Measurements from ENCODE around the gene SYNJ2.

SYNJ2 gene

GRCh38 chr6:158066136-158066781, 84.6 kb downstream of the SYNJ2 start:
- no peaks in the 10 kb centered on the region for H3K9me3 ChIP-seq (ENCODE audit: low read length)
- H3K27me3 ChIP-seq (ENCODE audit: control insufficient read depth in 1 of 2, insufficient read depth in 2 of 2, low read length in 2 of 2) = no peaks in the 10 kb centered on the region
- peaks cover 44% of the 10 kb centered on the region for H3K36me3 ChIP-seq (ENCODE audit: insufficient read depth, low read length)
- no peak overlapping the region for H3K9ac ChIP-seq (ENCODE audit: low read length)
- H3K4me3 ChIP-seq (ENCODE audit: low read depth in 1 of 2, low read length in 2 of 2) = no peak overlapping the region
- no peak overlapping the region for H3K27ac ChIP-seq (ENCODE audit: low read depth, low read length)
- peaks cover 2% of the 10 kb centered on the region for H3K4me1 ChIP-seq (ENCODE audit: insufficient read depth, low read length)

DNA sequence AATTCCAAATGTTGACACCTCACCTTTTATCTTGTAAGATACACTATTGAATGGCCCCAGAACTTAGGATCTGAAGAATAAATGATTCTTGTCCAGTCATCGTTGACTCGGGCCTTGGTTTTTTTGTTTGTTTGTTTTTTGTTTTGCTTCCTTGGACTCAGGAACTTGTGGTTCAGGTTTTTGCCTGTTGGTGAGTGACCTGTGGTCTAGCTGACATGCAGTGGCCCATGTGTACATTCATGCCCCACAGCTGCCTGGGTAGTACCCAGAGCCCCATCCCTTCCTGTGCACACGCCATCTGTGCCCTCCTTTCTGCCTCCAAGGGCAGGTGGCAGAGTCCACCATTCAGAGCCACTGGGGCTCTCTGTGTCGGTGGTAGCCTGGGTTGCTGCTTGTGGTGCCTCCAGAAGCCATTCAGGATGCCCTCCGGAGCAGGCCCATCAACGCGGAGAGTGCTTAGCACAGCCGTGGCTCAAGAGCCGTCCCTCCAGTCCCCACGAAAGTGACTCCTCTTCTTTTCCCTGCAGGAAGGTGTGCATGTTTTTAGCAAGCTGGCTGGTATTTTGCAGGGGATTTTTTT, 85.9 kb downstream of the SYNJ2 start:
- no peak overlapping the region for H3K9ac ChIP-seq (ENCODE audit: low read length)
- no peak overlapping the region for H3K27ac ChIP-seq (ENCODE audit: low read depth, low read length)
- no peaks in the 10 kb centered on the region for H3K9me3 ChIP-seq (ENCODE audit: low read length)
- H3K4me1 ChIP-seq (ENCODE audit: insufficient read depth, low read length) = no peaks in the 10 kb centered on the region
- H3K4me3 ChIP-seq (ENCODE audit: low read depth in 1 of 2, low read length in 2 of 2) = no peak overlapping the region
- no peaks in the 10 kb centered on the region for H3K27me3 ChIP-seq (ENCODE audit: control insufficient read depth in 1 of 2, insufficient read depth in 2 of 2, low read length in 2 of 2)
- peaks cover 44% of the 10 kb centered on the region for H3K36me3 ChIP-seq (ENCODE audit: insufficient read depth, low read length)

- no peak overlapping the region for H3K4me3 ChIP-seq (ENCODE audit: low read depth in 1 of 2, low read length in 2 of 2)
- H3K27ac ChIP-seq (ENCODE audit: low read depth, low read length) = no peak overlapping the region
- H3K9me3 ChIP-seq (ENCODE audit: low read length) = no peaks in the 10 kb centered on the region
- H3K27me3 ChIP-seq (ENCODE audit: control insufficient read depth in 1 of 2, insufficient read depth in 2 of 2, low read length in 2 of 2) = no peaks in the 10 kb centered on the region
- no peak overlapping the region for H3K9ac ChIP-seq (ENCODE audit: low read length)
- no peaks in the 10 kb centered on the region for H3K4me1 ChIP-seq (ENCODE audit: insufficient read depth, low read length)
- H3K36me3 ChIP-seq (ENCODE audit: insufficient read depth, low read length) = peaks cover 44% of the 10 kb centered on the region
Measured at GRCh38 chr6:158068156-158068892, 86.7 kb downstream of the SYNJ2 start.

- H3K4me3 ChIP-seq (ENCODE audit: low read depth in 1 of 2, low read length in 2 of 2) = no peak overlapping the region
- H3K4me1 ChIP-seq (ENCODE audit: insufficient read depth, low read length) = no peaks in the 10 kb centered on the region
- H3K9me3 ChIP-seq (ENCODE audit: low read length) = no peaks in the 10 kb centered on the region
- H3K27ac ChIP-seq (ENCODE audit: low read depth, low read length) = no peak overlapping the region
- no peak overlapping the region for H3K9ac ChIP-seq (ENCODE audit: low read length)
- peaks cover 44% of the 10 kb centered on the region for H3K36me3 ChIP-seq (ENCODE audit: insufficient read depth, low read length)
- H3K27me3 ChIP-seq (ENCODE audit: control insufficient read depth in 1 of 2, insufficient read depth in 2 of 2, low read length in 2 of 2) = no peaks in the 10 kb centered on the region
Measured at GRCh38 chr6:158068893-158069799, 87.5 kb downstream of the SYNJ2 start.

GRCh38 chr6:158069800-158070195, 88.1 kb downstream of the SYNJ2 start:
- Histone ChIP-seq H3K9ac (ENCODE audit: low read length) (no peak overlapping the region), H3K9me3 (ENCODE audit: low read length) (no peaks in the 10 kb centered on the region), H3K36me3 (ENCODE audit: insufficient read depth, low read length) (peaks cover 39% of the 10 kb centered on the region), H3K4me3 (ENCODE audit: low read depth in 1 of 2, low read length in 2 of 2) (no peak overlapping the region), H3K27me3 (ENCODE audit: control insufficient read depth in 1 of 2, insufficient read depth in 2 of 2, low read length in 2 of 2) (no peaks in the 10 kb centered on the region), H3K4me1 (ENCODE audit: insufficient read depth, low read length) (no peaks in the 10 kb centered on the region), H3K27ac (ENCODE audit: low read depth, low read length) (no peak overlapping the region)

DNA sequence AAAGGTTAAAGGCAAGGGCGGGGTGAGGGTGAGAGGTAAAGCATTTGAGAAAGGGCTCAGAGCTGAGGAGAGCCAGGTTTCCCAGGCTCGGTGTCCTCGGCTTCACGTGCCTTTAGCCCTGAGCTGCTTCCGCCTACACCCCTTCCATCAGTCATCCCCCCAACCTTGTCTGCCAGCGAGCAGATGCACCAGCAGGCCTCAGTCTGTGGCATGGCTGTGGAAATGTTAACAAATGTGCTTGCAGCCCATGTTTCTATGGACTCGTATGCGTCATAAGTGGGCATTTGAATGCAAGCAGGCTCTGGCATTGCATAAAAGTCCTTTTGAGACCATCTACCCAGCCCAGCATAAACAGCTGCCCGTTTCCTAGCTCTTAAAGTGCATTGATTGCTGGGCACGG, 88.8 kb downstream of the SYNJ2 start:
- Histone ChIP-seq H3K36me3 (ENCODE audit: insufficient read depth, low read length) (peaks cover 33% of the 10 kb centered on the region), H3K4me3 (ENCODE audit: low read depth in 1 of 2, low read length in 2 of 2) (no peak overlapping the region), H3K27ac (ENCODE audit: low read depth, low read length) (no peak overlapping the region), H3K9ac (ENCODE audit: low read length) (no peak overlapping the region), H3K9me3 (ENCODE audit: low read length) (no peaks in the 10 kb centered on the region), H3K4me1 (ENCODE audit: insufficient read depth, low read length) (no peaks in the 10 kb centered on the region), H3K27me3 (ENCODE audit: control insufficient read depth in 1 of 2, insufficient read depth in 2 of 2, low read length in 2 of 2) (no peaks in the 10 kb centered on the region)

DNA sequence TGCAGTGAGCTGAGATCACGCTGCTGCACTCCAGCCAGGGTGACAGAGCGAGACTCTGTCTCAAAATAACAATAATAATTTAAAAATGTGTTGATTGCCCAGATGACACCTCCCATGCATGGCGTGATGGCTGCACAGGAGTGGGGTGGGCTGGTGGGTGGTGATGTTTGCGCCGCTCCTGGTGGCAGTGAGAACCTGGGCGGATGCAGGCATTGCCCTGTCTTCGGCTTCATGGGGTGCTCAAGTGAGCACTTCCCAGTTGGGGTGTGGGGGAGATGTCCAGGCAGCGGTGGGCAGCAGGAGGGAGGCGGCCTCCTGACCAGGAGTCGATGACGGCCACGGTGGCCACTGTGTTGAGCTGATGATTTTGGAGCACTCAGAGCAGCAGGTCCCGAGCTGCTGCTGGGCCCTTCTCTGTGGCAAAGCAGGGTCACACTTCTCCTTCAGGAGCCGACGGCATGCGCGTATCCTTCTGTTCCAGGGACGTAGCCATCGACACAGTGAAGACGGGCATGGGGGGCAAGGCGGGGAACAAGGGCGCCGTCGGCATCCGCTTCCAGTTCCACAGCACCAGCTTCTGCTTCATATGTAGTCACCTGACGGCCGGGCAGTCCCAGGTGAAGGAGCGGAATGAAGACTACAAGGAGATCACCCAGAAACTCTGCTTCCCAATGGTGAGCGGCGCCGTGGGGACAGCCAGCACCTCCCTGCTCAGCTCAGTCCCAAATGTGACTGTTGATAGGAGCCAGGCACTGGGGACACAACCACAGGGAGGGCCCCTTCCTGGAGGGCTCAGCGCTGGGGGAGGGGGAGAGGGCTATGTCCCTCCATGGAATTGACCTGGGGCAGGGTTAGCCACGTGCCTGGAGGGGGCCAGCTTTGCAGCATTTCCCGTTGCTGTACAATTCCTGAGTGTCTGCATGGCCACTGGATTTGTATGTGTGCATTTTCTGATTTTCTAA, 89.7 kb downstream of the SYNJ2 start:
- H3K27me3 ChIP-seq (ENCODE audit: control insufficient read depth in 1 of 2, insufficient read depth in 2 of 2, low read length in 2 of 2) = no peaks in the 10 kb centered on the region
- H3K4me1 ChIP-seq (ENCODE audit: insufficient read depth, low read length) = no peaks in the 10 kb centered on the region
- H3K4me3 ChIP-seq (ENCODE audit: low read depth in 1 of 2, low read length in 2 of 2) = no peak overlapping the region
- no peak overlapping the region for H3K27ac ChIP-seq (ENCODE audit: low read depth, low read length)
- H3K36me3 ChIP-seq (ENCODE audit: insufficient read depth, low read length) = peaks cover 34% of the 10 kb centered on the region
- no peaks in the 10 kb centered on the region for H3K9me3 ChIP-seq (ENCODE audit: low read length)
- H3K9ac ChIP-seq (ENCODE audit: low read length) = no peak overlapping the region

DNA sequence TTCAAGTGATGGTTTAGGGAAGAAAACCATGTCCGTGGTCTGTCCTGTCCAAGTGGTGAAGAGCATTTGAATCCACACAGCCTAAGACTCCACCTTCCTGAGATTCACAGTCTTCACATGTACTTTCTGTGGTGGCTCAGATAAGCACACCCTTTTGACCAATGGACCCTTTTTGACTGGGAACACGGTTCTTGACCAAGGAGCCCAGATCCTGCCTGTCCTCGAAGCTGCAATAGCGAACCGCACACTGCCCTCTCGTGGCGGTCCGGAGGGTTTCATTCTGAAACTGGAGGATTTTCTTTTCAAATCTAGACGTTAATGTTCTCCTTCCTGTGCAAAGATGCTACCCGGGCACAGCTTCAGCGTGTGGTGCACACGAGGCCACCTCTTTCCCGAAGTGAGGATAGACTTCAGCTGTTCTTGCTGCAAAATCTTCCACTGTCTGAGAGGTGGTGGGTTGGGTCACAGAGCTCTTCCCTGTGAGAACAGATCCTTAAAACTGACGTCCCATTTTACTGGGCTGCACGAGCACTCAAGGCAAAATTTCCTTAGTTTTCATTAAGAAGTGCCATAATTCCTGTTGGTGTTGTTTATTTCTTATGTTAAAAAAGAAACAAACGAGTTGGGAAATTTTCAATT, 90.5 kb downstream of the SYNJ2 start:
- Histone ChIP-seq H3K9ac (ENCODE audit: low read length) (no peak overlapping the region), H3K9me3 (ENCODE audit: low read length) (no peaks in the 10 kb centered on the region), H3K27me3 (ENCODE audit: control insufficient read depth in 1 of 2, insufficient read depth in 2 of 2, low read length in 2 of 2) (no peaks in the 10 kb centered on the region), H3K4me1 (ENCODE audit: insufficient read depth, low read length) (no peaks in the 10 kb centered on the region), H3K4me3 (ENCODE audit: low read depth in 1 of 2, low read length in 2 of 2) (no peak overlapping the region), H3K27ac (ENCODE audit: low read depth, low read length) (no peak overlapping the region), H3K36me3 (ENCODE audit: insufficient read depth, low read length) (peaks cover 34% of the 10 kb centered on the region)

DNA sequence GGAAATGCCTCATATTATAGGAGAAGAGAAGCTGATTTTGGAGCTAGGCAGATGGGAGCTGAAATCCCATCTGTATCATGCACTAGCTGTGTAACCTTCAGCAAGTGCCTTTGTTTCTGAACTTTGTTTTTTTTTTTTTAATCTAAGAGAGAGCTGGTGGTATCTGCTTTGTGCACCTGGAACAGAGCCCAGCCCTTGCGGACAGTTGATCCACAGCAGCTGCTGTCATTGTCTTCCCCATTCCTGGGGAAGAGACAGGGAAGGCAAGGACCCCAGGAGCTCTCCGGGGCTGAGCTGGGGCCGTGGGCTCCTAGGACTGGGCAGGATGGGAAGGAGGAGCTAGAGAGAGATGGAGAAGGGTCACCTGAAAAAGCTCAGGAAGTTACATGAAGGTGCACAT, 92.1 kb downstream of the SYNJ2 start:
- peaks cover 44% of the 10 kb centered on the region for H3K36me3 ChIP-seq (ENCODE audit: insufficient read depth, low read length)
- no peaks in the 10 kb centered on the region for H3K9me3 ChIP-seq (ENCODE audit: low read length)
- H3K4me3 ChIP-seq (ENCODE audit: low read depth in 1 of 2, low read length in 2 of 2) = no peak overlapping the region
- no peaks in the 10 kb centered on the region for H3K4me1 ChIP-seq (ENCODE audit: insufficient read depth, low read length)
- H3K9ac ChIP-seq (ENCODE audit: low read length) = no peak overlapping the region
- H3K27me3 ChIP-seq (ENCODE audit: control insufficient read depth in 1 of 2, insufficient read depth in 2 of 2, low read length in 2 of 2) = no peaks in the 10 kb centered on the region
- no peak overlapping the region for H3K27ac ChIP-seq (ENCODE audit: low read depth, low read length)

DNA sequence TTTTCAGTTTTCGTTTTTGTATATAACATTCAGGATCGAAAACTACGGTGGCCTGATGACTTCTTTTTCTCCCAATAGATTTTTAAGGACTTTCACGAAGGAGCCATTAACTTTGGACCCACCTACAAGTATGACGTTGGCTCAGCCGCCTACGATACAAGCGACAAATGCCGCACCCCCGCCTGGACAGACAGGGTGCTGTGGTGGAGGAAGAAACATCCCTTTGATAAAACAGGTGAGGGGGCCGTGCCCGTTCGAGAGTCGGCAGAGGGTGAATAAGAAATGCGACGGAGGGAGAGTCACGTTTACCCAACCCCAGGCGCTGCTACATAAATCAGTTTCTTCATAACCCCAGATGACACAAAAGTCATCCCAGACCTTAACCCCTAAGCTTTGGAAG, 94.9 kb downstream of the SYNJ2 start:
- peaks cover 39% of the 10 kb centered on the region for H3K36me3 ChIP-seq (ENCODE audit: insufficient read depth, low read length)
- H3K9me3 ChIP-seq (ENCODE audit: low read length) = no peaks in the 10 kb centered on the region
- H3K27me3 ChIP-seq (ENCODE audit: control insufficient read depth in 1 of 2, insufficient read depth in 2 of 2, low read length in 2 of 2) = no peaks in the 10 kb centered on the region
- no peaks in the 10 kb centered on the region for H3K4me1 ChIP-seq (ENCODE audit: insufficient read depth, low read length)
- no peak overlapping the region for H3K4me3 ChIP-seq (ENCODE audit: low read depth in 1 of 2, low read length in 2 of 2)
- no peak overlapping the region for H3K27ac ChIP-seq (ENCODE audit: low read depth, low read length)
- no peak overlapping the region for H3K9ac ChIP-seq (ENCODE audit: low read length)
